Measurements from ENCODE around the gene ANKFN1.

The ANKFN1 gene

GRCh38 chr17:56148333-56148732 is 4.9 kb upstream of the ANKFN1 start:
- H3K36me3 ChIP-seq (ENCODE audit: control insufficient read depth, insufficient read depth, low read length): no peaks in the 10 kb centered on the region
- WGBS, 2 experiments (ENCODE audit: insufficient coverage in 2 of 2): 87 to 92% methylated on average over 2 of the region's 2 CpGs
- no peaks in the 10 kb centered on the region for H3K9me3 ChIP-seq (ENCODE audit: control insufficient read depth, low read length)
- H3K27ac ChIP-seq (ENCODE audit: low read depth, low read length, severe bottlenecking): no peak overlapping the region
- no peaks in the 10 kb centered on the region for H3K4me1 ChIP-seq (ENCODE audit: control insufficient read depth, insufficient read depth, low read length, poor library complexity, severe bottlenecking)
- H3K4me3 ChIP-seq (ENCODE audit: extremely low read depth, insufficient read depth, low read length, poor library complexity, severe bottlenecking): no peak overlapping the region

DNA sequence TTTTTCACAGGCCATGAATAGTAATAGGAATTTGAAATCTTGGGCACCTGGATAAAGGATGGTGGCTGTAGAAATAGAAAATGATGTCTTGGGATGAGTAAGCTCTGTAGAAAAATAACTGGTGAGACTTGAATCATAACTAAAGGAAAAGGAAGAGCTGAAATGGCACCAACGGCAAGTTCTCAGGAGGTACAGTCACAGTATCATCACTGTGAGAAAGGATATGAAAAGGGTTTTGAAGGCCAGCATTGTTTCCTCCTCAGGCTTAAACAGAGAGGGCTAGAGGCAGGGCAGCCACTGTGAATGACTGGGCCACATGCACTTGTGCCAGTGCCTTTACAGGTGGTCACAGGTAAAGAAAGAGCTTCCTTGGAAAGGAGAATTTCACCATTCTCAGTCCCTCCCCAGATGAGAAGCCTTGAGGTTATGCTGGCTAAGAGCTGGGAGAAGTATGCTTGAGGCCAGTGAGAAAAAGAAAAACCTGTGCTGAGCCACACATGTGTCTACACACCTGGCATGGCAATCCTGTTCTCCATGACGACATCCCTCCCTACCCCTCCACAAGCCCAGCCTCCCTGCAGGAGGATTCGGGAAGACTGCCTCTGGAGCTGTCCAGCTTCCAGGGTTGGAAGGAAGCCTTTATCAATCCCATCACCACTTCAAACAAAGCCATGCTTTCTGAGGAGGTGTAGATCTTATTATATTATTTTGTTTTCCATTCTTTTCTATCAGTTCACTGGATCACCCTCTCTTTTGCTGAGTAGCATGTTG is 3.8 kb upstream of the ANKFN1 start:
- WGBS, 2 experiments (ENCODE audit: insufficient coverage in 2 of 2): 78 to 100% methylated on average over 1 to 2 of the region's 3 CpGs
- no peaks in the 10 kb centered on the region for H3K9me3 ChIP-seq (ENCODE audit: control insufficient read depth, low read length)
- no peak overlapping the region for H3K4me3 ChIP-seq (ENCODE audit: extremely low read depth, insufficient read depth, low read length, poor library complexity, severe bottlenecking)
- no peak overlapping the region for H3K27ac ChIP-seq (ENCODE audit: low read depth, low read length, severe bottlenecking)
- no peaks in the 10 kb centered on the region for H3K36me3 ChIP-seq (ENCODE audit: control insufficient read depth, insufficient read depth, low read length)
- H3K4me1 ChIP-seq (ENCODE audit: control insufficient read depth, insufficient read depth, low read length, poor library complexity, severe bottlenecking): no peaks in the 10 kb centered on the region

- Histone ChIP-seq H3K4me3 (ENCODE audit: extremely low read depth, insufficient read depth, low read length, poor library complexity, severe bottlenecking) (no peak overlapping the region), H3K9me3 (ENCODE audit: control insufficient read depth, low read length) (no peaks in the 10 kb centered on the region), H3K36me3 (ENCODE audit: control insufficient read depth, insufficient read depth, low read length) (no peaks in the 10 kb centered on the region), H3K27ac (ENCODE audit: low read depth, low read length, severe bottlenecking) (no peak overlapping the region), H3K4me1 (ENCODE audit: control insufficient read depth, insufficient read depth, low read length, poor library complexity, severe bottlenecking) (no peaks in the 10 kb centered on the region)
- 90 to 96% methylated on average over 3 of the region's 4 CpGs for WGBS, 2 experiments (ENCODE audit: insufficient coverage in 2 of 2)
Measured at GRCh38 chr17:56150649-56151048, 2.6 kb upstream of the ANKFN1 start.

- Histone ChIP-seq H3K36me3 (ENCODE audit: control insufficient read depth, insufficient read depth, low read length) (no peaks in the 10 kb centered on the region), H3K27ac (ENCODE audit: low read depth, low read length, severe bottlenecking) (no peak overlapping the region), H3K9me3 (ENCODE audit: control insufficient read depth, low read length) (no peaks in the 10 kb centered on the region), H3K4me1 (ENCODE audit: control insufficient read depth, insufficient read depth, low read length, poor library complexity, severe bottlenecking) (no peaks in the 10 kb centered on the region), H3K4me3 (ENCODE audit: extremely low read depth, insufficient read depth, low read length, poor library complexity, severe bottlenecking) (no peak overlapping the region)
- WGBS, 2 experiments (ENCODE audit: insufficient coverage in 2 of 2): 91 to 93% methylated on average over 3 to 4 of the region's 4 CpGs
Measured at GRCh38 chr17:56157845-56158244, 4.6 kb downstream of the ANKFN1 start.

DNA sequence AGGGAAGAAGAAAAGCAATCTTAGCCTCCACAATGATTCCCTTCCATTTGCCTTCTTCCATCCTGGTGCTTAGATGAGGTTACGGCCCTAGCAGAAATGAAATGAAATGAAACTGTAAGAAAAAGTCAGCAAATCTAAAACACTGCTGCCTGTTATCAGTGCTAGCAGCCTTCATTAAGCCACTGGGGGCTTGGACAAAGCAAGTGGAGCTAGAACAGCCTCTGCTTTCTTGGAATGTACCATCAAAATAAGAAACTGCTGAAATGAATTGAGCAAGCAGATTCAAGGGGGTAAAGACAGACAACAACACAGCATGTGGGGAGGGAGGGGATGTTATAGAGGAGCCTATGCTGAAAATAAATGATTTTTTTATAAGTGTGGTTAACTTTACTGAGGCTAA is 5.1 kb downstream of the ANKFN1 start:
- no peak overlapping the region for H3K4me3 ChIP-seq (ENCODE audit: extremely low read depth, insufficient read depth, low read length, poor library complexity, severe bottlenecking)
- no peak overlapping the region for H3K27ac ChIP-seq (ENCODE audit: low read depth, low read length, severe bottlenecking)
- no peaks in the 10 kb centered on the region for H3K36me3 ChIP-seq (ENCODE audit: control insufficient read depth, insufficient read depth, low read length)
- H3K9me3 ChIP-seq (ENCODE audit: control insufficient read depth, low read length): no peaks in the 10 kb centered on the region
- WGBS, 2 experiments (ENCODE audit: insufficient coverage in 2 of 2): 100% methylated on average over 1 of the region's 1 CpG; no CpG with 5 or more reads in 1 of the 2 experiments
- no peaks in the 10 kb centered on the region for H3K4me1 ChIP-seq (ENCODE audit: control insufficient read depth, insufficient read depth, low read length, poor library complexity, severe bottlenecking)

- H3K36me3 ChIP-seq (ENCODE audit: control insufficient read depth, insufficient read depth, low read length): no peaks in the 10 kb centered on the region
- H3K4me3 ChIP-seq (ENCODE audit: extremely low read depth, insufficient read depth, low read length, poor library complexity, severe bottlenecking): no peak overlapping the region
- no peaks in the 10 kb centered on the region for H3K4me1 ChIP-seq (ENCODE audit: control insufficient read depth, insufficient read depth, low read length, poor library complexity, severe bottlenecking)
- H3K27ac ChIP-seq (ENCODE audit: low read depth, low read length, severe bottlenecking): no peak overlapping the region
- WGBS, 2 experiments (ENCODE audit: insufficient coverage in 2 of 2): 63 to 78% methylated on average over 1 to 2 of the region's 4 CpGs
- no peaks in the 10 kb centered on the region for H3K9me3 ChIP-seq (ENCODE audit: control insufficient read depth, low read length)
Measured at GRCh38 chr17:56158915-56159825, 5.9 kb downstream of the ANKFN1 start.

- H3K9me3 ChIP-seq (ENCODE audit: control insufficient read depth, low read length): no peaks in the 10 kb centered on the region
- WGBS, 2 experiments (ENCODE audit: insufficient coverage in 2 of 2): 57% methylated on average over 1 of the region's 1 CpG; no CpG with 5 or more reads in 1 of the 2 experiments
- no peaks in the 10 kb centered on the region for H3K36me3 ChIP-seq (ENCODE audit: control insufficient read depth, insufficient read depth, low read length)
- no peaks in the 10 kb centered on the region for H3K4me1 ChIP-seq (ENCODE audit: control insufficient read depth, insufficient read depth, low read length, poor library complexity, severe bottlenecking)
- no peak overlapping the region for H3K4me3 ChIP-seq (ENCODE audit: extremely low read depth, insufficient read depth, low read length, poor library complexity, severe bottlenecking)
- no peak overlapping the region for H3K27ac ChIP-seq (ENCODE audit: low read depth, low read length, severe bottlenecking)
Measured at GRCh38 chr17:56159826-56160380, 6.6 kb downstream of the ANKFN1 start.

DNA sequence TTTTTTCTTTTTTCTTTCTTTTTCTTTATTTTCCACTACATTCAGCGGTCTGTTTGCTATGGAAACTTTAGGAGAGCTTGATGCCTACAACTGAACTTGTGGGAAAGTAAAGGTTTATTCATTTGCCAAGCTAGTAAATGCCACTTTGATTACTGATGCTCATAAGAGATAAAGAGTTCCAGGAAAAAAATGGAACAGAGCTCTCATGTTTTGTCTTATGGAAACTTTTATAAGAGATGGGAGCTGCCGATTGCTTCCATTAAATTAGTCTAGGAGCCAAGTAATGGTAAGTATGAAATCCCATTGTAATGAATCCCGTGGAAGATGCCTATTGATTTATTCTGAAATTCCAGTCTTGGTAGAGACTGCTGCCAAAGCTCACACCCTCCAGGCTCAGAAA is 7.1 kb downstream of the ANKFN1 start:
- no peak overlapping the region for H3K27ac ChIP-seq (ENCODE audit: low read depth, low read length, severe bottlenecking)
- no peak overlapping the region for H3K4me3 ChIP-seq (ENCODE audit: extremely low read depth, insufficient read depth, low read length, poor library complexity, severe bottlenecking)
- no peaks in the 10 kb centered on the region for H3K4me1 ChIP-seq (ENCODE audit: control insufficient read depth, insufficient read depth, low read length, poor library complexity, severe bottlenecking)
- WGBS, 2 experiments (ENCODE audit: insufficient coverage in 2 of 2): 75 to 100% methylated on average over 2 of the region's 3 CpGs
- H3K36me3 ChIP-seq (ENCODE audit: control insufficient read depth, insufficient read depth, low read length): no peaks in the 10 kb centered on the region
- H3K9me3 ChIP-seq (ENCODE audit: control insufficient read depth, low read length): no peaks in the 10 kb centered on the region

DNA sequence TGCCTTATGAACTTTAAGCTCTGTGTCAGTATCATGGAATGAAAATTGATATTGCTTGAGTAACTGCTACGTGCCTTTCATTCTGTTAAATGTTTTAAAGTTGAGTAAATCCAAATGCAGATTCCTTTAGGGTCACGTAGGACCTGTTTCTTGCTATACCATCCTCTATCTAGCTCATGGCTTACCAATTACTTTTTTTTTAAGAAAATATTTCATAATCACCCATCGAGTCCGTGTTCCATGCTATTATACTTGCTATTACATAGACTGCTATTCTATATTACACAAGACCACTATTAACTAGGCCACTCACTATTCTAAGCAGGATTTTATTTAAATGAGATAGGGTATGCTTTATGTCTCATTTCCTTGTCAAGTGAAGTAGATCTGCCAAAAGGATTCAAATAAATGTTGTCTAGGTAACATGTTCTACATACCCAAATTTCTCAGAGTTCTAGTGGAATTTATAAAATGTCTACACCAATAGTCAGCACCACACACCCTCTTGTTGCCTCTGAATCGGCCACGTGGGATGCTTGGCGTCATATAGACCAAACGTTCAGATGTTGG is 11.9 kb downstream of the ANKFN1 start:
- Histone ChIP-seq H3K4me1 (ENCODE audit: control insufficient read depth, insufficient read depth, low read length, poor library complexity, severe bottlenecking) (no peaks in the 10 kb centered on the region), H3K9me3 (ENCODE audit: control insufficient read depth, low read length) (no peaks in the 10 kb centered on the region), H3K27ac (ENCODE audit: low read depth, low read length, severe bottlenecking) (no peak overlapping the region), H3K36me3 (ENCODE audit: control insufficient read depth, insufficient read depth, low read length) (no peaks in the 10 kb centered on the region), H3K4me3 (ENCODE audit: extremely low read depth, insufficient read depth, low read length, poor library complexity, severe bottlenecking) (no peak overlapping the region)
- WGBS, 2 experiments (ENCODE audit: insufficient coverage in 2 of 2): 83 to 93% methylated on average over 3 to 6 of the region's 8 CpGs

DNA sequence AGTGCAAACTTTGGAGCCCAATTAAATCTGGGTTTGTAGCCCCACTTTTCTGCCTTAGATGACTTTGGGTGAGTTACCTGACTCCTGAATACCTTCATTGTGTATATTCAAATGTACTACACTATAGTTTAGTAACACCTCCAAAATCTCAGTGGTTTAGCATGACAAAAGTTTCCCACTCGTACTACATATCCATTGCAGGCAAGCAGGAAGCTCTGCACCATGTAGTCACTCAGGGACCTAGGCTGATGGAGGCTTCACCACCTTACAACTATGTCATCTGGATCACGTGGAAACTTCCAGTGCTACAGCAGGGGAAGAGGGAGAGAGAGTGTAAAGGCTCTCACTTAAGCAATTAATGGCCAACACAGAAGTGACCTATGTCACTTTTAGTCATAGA is 14.2 kb downstream of the ANKFN1 start:
- Histone ChIP-seq H3K27ac (ENCODE audit: low read depth, low read length, severe bottlenecking) (no peak overlapping the region), H3K4me3 (ENCODE audit: extremely low read depth, insufficient read depth, low read length, poor library complexity, severe bottlenecking) (no peak overlapping the region), H3K9me3 (ENCODE audit: control insufficient read depth, low read length) (no peaks in the 10 kb centered on the region), H3K36me3 (ENCODE audit: control insufficient read depth, insufficient read depth, low read length) (no peaks in the 10 kb centered on the region), H3K4me1 (ENCODE audit: control insufficient read depth, insufficient read depth, low read length, poor library complexity, severe bottlenecking) (peaks cover 4% of the 10 kb centered on the region)
- whole genome bisulfite sequencing, 2 experiments (ENCODE audit: insufficient coverage in 2 of 2): no CpG with 5 or more reads among the region's 2 CpGs
